Tibial artery (tissue), 4 donors: ENCODE results near the gene ARL2.

Experiments used
- DNase-seq, 2 donors: peaks; one replicate each; pipeline ENCODE4 v3.0.0-alpha.2; 2019
- H3K27ac ChIP-seq, 2 donors: fragments of 200-600 bp; sonication (generic) in 1 of 2; 1 replicate in 1 of 2; 2 replicates in 1 of 2; pipeline ENCODE4 v1.5.1; 2018 to 2019; ENCODE audit warnings: mild to moderate bottlenecking in 1 of 2
- H3K27me3 ChIP-seq, 2 donors: fragments of 200-600 bp; sonication (generic) in 1 of 2; one replicate each; pipeline versions ENCODE4 v1.5.1 to v1.6.0; 2016 to 2019
- H3K36me3 ChIP-seq, 3 donors: fragments of 200-600 bp; sonication (generic) in 2 of 3; one replicate each; pipeline ENCODE4 v1.5.1; 2016 to 2019; ENCODE audit warnings: mild to moderate bottlenecking in 2 of 3
- H3K4me1 ChIP-seq, 4 donors: fragments of 200-600 bp; sonication (generic) in 2 of 4; 1 replicate in 3 of 4; 2 replicates in 1 of 4; pipeline ENCODE4 v1.5.1; 2016 to 2019
- H3K4me3 ChIP-seq, 2 donors: fragments of 200-600 bp; sonication (generic) in 1 of 2; 1 replicate in 1 of 2; 2 replicates in 1 of 2; pipeline ENCODE4 v1.5.1; 2018 to 2019; ENCODE audit warnings: mild to moderate bottlenecking in 2 of 2
- H3K9me3 ChIP-seq, 3 donors: fragments of 200-600 bp; sonication (generic) in 1 of 3; one replicate each; pipeline ENCODE4 v1.5.1; 2016 to 2019
- intact Hi-C: fragments of 100-400 bp; cut with DNase I; formaldehyde crosslinking; loops from one replicate; pipeline ENCODE4 v1.15.0; 2023; ENCODE audit warnings: low total_unique reads
- TF ChIP-seq, protein P1 (sequence below), 2 experiments: fragments of 200-600 bp in 1 of 2; fragments of 450-650 bp in 1 of 2; IDR thresholded peaks; one replicate each; pipeline ENCODE4 v1.5.1; 2017 to 2019; ENCODE audit warnings: antibody characterized with exemption in 2 of 2, mild to moderate bottlenecking in 1 of 2, moderate library complexity in 1 of 2

Gene ARL2

DNA sequence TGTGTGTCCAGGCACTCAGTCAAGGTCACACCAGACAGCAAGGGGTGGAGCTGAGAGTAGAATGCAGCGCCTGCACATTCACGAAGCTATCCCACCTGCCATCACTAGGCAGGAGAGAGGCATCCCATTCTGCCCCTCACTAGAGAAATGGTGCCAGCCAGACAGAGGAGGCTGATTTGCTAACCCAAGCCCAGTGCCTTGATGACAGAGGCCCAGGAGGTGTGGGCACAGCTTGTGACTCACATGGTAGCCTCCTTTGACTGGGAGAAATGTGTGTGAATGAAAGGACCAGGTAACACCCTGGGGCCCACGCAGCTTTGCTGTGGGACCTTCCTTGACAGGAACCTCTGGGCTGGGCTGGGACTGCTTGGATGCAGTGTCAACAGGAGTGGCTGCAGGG lies 49.6 kb downstream of the ARL2 start:
- no peak for DNase-seq
- intact Hi-C loops = no loop called here
- no peaks in the 10 kb centered on the region for H3K9me3 ChIP-seq
- H3K36me3 ChIP-seq = no peaks in the 10 kb centered on the region
- no peaks in the 10 kb centered on the region for H3K4me1 ChIP-seq
- H3K27me3 ChIP-seq = peaks cover 0 to 28% of the 10 kb centered on the region in 2 donors
- H3K27ac ChIP-seq = no peak overlapping the region
- H3K4me3 ChIP-seq = no peak overlapping the region
- TF ChIP-seq, protein P1, sequence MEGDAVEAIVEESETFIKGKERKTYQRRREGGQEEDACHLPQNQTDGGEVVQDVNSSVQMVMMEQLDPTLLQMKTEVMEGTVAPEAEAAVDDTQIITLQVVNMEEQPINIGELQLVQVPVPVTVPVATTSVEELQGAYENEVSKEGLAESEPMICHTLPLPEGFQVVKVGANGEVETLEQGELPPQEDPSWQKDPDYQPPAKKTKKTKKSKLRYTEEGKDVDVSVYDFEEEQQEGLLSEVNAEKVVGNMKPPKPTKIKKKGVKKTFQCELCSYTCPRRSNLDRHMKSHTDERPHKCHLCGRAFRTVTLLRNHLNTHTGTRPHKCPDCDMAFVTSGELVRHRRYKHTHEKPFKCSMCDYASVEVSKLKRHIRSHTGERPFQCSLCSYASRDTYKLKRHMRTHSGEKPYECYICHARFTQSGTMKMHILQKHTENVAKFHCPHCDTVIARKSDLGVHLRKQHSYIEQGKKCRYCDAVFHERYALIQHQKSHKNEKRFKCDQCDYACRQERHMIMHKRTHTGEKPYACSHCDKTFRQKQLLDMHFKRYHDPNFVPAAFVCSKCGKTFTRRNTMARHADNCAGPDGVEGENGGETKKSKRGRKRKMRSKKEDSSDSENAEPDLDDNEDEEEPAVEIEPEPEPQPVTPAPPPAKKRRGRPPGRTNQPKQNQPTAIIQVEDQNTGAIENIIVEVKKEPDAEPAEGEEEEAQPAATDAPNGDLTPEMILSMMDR (IDR thresholded peaks at IDR 0.05) = no peak

GRCh38 chr11:65064847-65065240 lies 50.9 kb downstream of the ARL2 start:
- no peak overlapping the region for H3K27ac ChIP-seq
- H3K4me1 ChIP-seq = no peaks in the 10 kb centered on the region
- DNase-seq = no peak
- H3K4me3 ChIP-seq = no peak overlapping the region
- H3K36me3 ChIP-seq = no peaks in the 10 kb centered on the region
- H3K9me3 ChIP-seq = no peaks in the 10 kb centered on the region
- intact Hi-C loops = no loop called here
- TF ChIP-seq, protein P1 (IDR thresholded peaks at IDR 0.05) = no peak
- H3K27me3 ChIP-seq = peaks cover 0 to 28% of the 10 kb centered on the region in 2 donors

- no peak for DNase-seq
- intact Hi-C loops = no loop called here
- Histone ChIP-seq H3K9me3 (no peaks in the 10 kb centered on the region), H3K4me1 (no peaks in the 10 kb centered on the region), H3K36me3 (no peaks in the 10 kb centered on the region), H3K4me3 (no peak overlapping the region), H3K27me3 (peaks cover 0 to 25% of the 10 kb centered on the region in 2 donors), H3K27ac (no peak overlapping the region)
- TF ChIP-seq, protein P1 (IDR thresholded peaks at IDR 0.05) = no peak
Measured at GRCh38 chr11:65065851-65066250, 51.9 kb downstream of the ARL2 start.

- TF ChIP-seq, protein P1 (IDR thresholded peaks at IDR 0.05) = no peak
- no peak for DNase-seq
- H3K4me1 ChIP-seq = no peaks in the 10 kb centered on the region
- H3K4me3 ChIP-seq = no peak overlapping the region
- no peaks in the 10 kb centered on the region for H3K9me3 ChIP-seq
- H3K27me3 ChIP-seq = peaks cover 0 to 25% of the 10 kb centered on the region in 2 donors
- H3K36me3 ChIP-seq = no peaks in the 10 kb centered on the region
- H3K27ac ChIP-seq = no peak overlapping the region
- intact Hi-C loops = no loop called here
Measured at GRCh38 chr11:65066315-65066714, 52.4 kb downstream of the ARL2 start.

GRCh38 chr11:65066805-65067291 lies 52.9 kb downstream of the ARL2 start:
- H3K4me3 ChIP-seq = no peak overlapping the region
- H3K9me3 ChIP-seq = no peaks in the 10 kb centered on the region
- no peaks in the 10 kb centered on the region for H3K4me1 ChIP-seq
- H3K36me3 ChIP-seq = no peaks in the 10 kb centered on the region
- intact Hi-C loops = no loop called here
- DNase-seq = no peak
- H3K27me3 ChIP-seq = peaks cover 0 to 25% of the 10 kb centered on the region in 2 donors
- TF ChIP-seq, protein P1 (IDR thresholded peaks at IDR 0.05) = no peak
- no peak overlapping the region for H3K27ac ChIP-seq

DNA sequence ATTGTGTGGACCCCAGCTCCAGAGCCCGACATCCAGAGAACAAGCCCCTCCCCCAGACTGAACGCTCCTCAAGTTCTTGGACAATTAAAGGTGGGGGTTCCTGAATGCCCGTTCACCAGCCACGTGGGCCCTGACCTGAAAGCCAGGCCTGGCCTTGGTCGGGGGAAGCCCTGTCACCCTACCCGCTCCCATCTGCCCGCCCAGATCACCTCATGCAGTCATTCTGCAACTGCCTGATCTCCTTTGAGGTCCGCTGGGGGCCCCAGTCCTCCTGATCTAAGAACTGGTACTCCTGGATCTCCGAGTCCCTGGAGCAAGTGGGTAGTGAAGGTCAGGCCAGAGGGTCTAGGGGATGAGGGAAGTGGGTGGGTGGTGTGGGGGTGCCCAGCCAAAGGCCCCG lies 53.5 kb downstream of the ARL2 start:
- Histone ChIP-seq H3K4me3 (no peak overlapping the region), H3K36me3 (no peaks in the 10 kb centered on the region), H3K27ac (no peak overlapping the region), H3K4me1 (no peaks in the 10 kb centered on the region), H3K27me3 (peaks cover 0 to 25% of the 10 kb centered on the region in 2 donors), H3K9me3 (no peaks in the 10 kb centered on the region)
- intact Hi-C loops = no loop called here
- DNase-seq = no peak
- TF ChIP-seq, protein P1 (IDR thresholded peaks at IDR 0.05) = no peak
